HG03066 (cell line): ENCODE results near the gene RPL3.

Experiments used
- ATAC-seq: cut with Tn5 transposase; IDR thresholded peaks from one replicate; pipeline ENCODE4 v1.9.1; 2021; ENCODE audit warnings: low read depth; ENCODE audit not compliant: unreplicated experiment

RPL3 gene

GRCh38 chr22:39301108-39301507 lies 18.3 kb downstream of the RPL3 start:
- no peak for ATAC-seq

GRCh38 chr22:39300186-39300830 lies 19.1 kb downstream of the RPL3 start:
- ATAC-seq = no peak

GRCh38 chr22:39299829-39300178 lies 19.6 kb downstream of the RPL3 start:
- ATAC-seq = no peak

GRCh38 chr22:39298241-39298987 lies 21.0 kb downstream of the RPL3 start:
- no peak for ATAC-seq

- no peak for ATAC-seq
These were observed 21.8 kb downstream of the RPL3 start for GRCh38 chr22:39297490-39298240.

GRCh38 chr22:39296981-39297489 lies 22.4 kb downstream of the RPL3 start:
- ATAC-seq = no peak

GRCh38 chr22:39296535-39296934 lies 22.9 kb downstream of the RPL3 start:
- no peak for ATAC-seq

GRCh38 chr22:39294571-39295468 lies 24.6 kb downstream of the RPL3 start:
- ATAC-seq = no peak

GRCh38 chr22:39293766-39294368 lies 25.6 kb downstream of the RPL3 start:
- no peak for ATAC-seq

GRCh38 chr22:39292561-39293074 lies 26.8 kb downstream of the RPL3 start:
- no peak for ATAC-seq

- no peak for ATAC-seq
These were observed 27.4 kb downstream of the RPL3 start for GRCh38 chr22:39292031-39292462.

GRCh38 chr22:39291523-39291922 lies 27.9 kb downstream of the RPL3 start:
- no peak for ATAC-seq

- ATAC-seq = no peak
These were observed 28.7 kb downstream of the RPL3 start for GRCh38 chr22:39290724-39291161.

- ATAC-seq = no peak
These were observed 29.3 kb downstream of the RPL3 start for GRCh38 chr22:39289975-39290720.

GRCh38 chr22:39289533-39289932 lies 29.9 kb downstream of the RPL3 start:
- ATAC-seq = no peak

GRCh38 chr22:39288135-39288898 lies 31.1 kb downstream of the RPL3 start:
- no peak for ATAC-seq

- no peak for ATAC-seq
These were observed 32.2 kb downstream of the RPL3 start for GRCh38 chr22:39287076-39287725.

- ATAC-seq = no peak
These were observed 34.4 kb downstream of the RPL3 start for GRCh38 chr22:39284983-39285382.
